Mammary epithelial cell (primary cell): ENCODE measurements around the gene KCNIP4.

Experiments used
- EZH2 ChIP-seq: IDR thresholded peaks from 2 replicates; pipeline ENCODE4 v1.6.1; 2012; ENCODE audit warnings: low read length, inconsistent platforms, borderline replicate concordance
- TF ChIP-seq, protein P1 (sequence below), 2 donors: IDR thresholded peaks in 1 of 2; conservative IDR thresholded peaks in 1 of 2; 2 replicates each; pipeline ENCODE4 v1.5.1; 2011 to 2012; ENCODE audit warnings: inconsistent platforms in 2 of 2, low read length in 2 of 2, mild to moderate bottlenecking in 2 of 2, control low read depth in 1 of 2, low read depth in 1 of 2; ENCODE audit not compliant: insufficient read depth in 1 of 2; ENCODE audit errors: extremely low read depth in 1 of 2

DNA sequence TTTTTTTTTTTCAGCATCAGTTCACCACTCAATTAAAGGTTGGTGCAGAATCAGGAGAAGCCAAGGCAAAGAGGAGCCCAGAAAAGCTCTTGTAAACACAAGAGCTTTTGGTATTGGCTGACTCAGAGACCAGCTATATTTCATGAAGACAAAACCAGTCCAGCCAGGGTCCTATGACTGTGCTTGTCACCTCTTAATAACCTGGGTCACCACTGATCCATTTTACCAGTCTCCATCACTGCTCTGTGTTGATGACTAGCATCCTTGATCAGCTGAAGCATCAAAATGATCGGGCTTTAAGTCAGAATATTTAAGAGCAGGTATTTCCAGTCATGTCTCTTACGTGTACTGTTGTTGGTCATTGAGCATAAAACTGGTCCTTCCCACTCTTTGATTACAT, 1010.4 kb downstream of the KCNIP4 start:
- TF ChIP-seq, protein P1, sequence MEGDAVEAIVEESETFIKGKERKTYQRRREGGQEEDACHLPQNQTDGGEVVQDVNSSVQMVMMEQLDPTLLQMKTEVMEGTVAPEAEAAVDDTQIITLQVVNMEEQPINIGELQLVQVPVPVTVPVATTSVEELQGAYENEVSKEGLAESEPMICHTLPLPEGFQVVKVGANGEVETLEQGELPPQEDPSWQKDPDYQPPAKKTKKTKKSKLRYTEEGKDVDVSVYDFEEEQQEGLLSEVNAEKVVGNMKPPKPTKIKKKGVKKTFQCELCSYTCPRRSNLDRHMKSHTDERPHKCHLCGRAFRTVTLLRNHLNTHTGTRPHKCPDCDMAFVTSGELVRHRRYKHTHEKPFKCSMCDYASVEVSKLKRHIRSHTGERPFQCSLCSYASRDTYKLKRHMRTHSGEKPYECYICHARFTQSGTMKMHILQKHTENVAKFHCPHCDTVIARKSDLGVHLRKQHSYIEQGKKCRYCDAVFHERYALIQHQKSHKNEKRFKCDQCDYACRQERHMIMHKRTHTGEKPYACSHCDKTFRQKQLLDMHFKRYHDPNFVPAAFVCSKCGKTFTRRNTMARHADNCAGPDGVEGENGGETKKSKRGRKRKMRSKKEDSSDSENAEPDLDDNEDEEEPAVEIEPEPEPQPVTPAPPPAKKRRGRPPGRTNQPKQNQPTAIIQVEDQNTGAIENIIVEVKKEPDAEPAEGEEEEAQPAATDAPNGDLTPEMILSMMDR (conservative IDR thresholded peaks at IDR 0.05 in 1 of 2, IDR thresholded peaks at IDR 0.05 in 1 of 2; ENCODE audit: extremely low read depth in 1 of 2, insufficient read depth in 1 of 2, low read depth in 1 of 2, low read length in 2 of 2): no peak
- no peak for TF ChIP-seq EZH2
